ENCODE data around the gene ENG. TPM values are rescaled to one million over a fixed set of nuclear protein-coding genes. Genes with fewer than 3 reads are reported as not detected.

The ENG gene
- total and polyA plus RNA-seq, 8 donors = 9.7 to 42.4 (median 20.5) TPM

GRCh38 chr9:127786773-127787104, 67.7 kb downstream of the ENG start:
- Histone ChIP-seq H3K27me3 (no peaks in the 10 kb centered on the region), H3K4me1 (peaks cover 17 to 36% (median 25%) of the 10 kb centered on the region in 3 donors), H3K27ac (peak overlapping the region in 3 of 4 donors; percentile 83 to 93 (median 91)), H3K36me3 (peaks cover 5 to 49% (median 40%) of the 10 kb centered on the region in 3 donors), H3K9me3 (no peaks in the 10 kb centered on the region), H3K4me3 (peak overlapping the region; percentile 73 to 100 (median 98))
- intact Hi-C loops (cut with DNase I) = no loop called here
- DNase-seq (no peak), FAIRE-seq (no peak), ATAC-seq (no peak)
- TF ChIP-seq CTCF (IDR thresholded peaks at IDR 0.05) = peak in 2 of 4 donors; percentile 6 to 11
- WGBS, 2 donors = 2% methylated on average over 12 of the region's 12 CpGs

GRCh38 chr9:127785933-127786772, 68.3 kb downstream of the ENG start, which contains the start of gene CDK9:
Gene CDK9, plus strand, starts transcription at chr9:127786034. Its CDS starts 115 bp downstream, at chr9:127786149.
- no peak for TF ChIP-seq CTCF (IDR thresholded peaks at IDR 0.05)
- peaks cover 5 to 45% (median 34%) of the 10 kb centered on the region in 3 donors for H3K36me3 ChIP-seq
- peaks cover 17 to 36% (median 25%) of the 10 kb centered on the region in 3 donors for H3K4me1 ChIP-seq
- no peaks in the 10 kb centered on the region for H3K9me3 ChIP-seq
- H3K27ac ChIP-seq = peak within 1 kb of the TSS; percentile 84 to 93 (median 90)
- DNase-seq (peak; percentile 90 to 97 (median 94)), FAIRE-seq (no peak), ATAC-seq (peak; percentile 72 to 81 (median 76))
- 0 to 1% methylated on average over 65 to 75 of the region's 75 CpGs for WGBS, 2 donors
- no peaks in the 10 kb centered on the region for H3K27me3 ChIP-seq
- intact Hi-C loops (cut with DNase I) = no loop called here
- peak within 1 kb of the TSS; percentile 73 to 100 (median 98) for H3K4me3 ChIP-seq

GRCh38 chr9:127785023-127785932, 69.2 kb downstream of the ENG start:
- peak; percentile 84 to 97 (median 91) for DNase-seq
- peaks cover 5 to 36% (median 27%) of the 10 kb centered on the region in 3 donors for H3K36me3 ChIP-seq
- peak overlapping the region; percentile 73 to 100 (median 98) for H3K4me3 ChIP-seq
- peak; percentile 80 to 94 (median 94) for TF ChIP-seq CTCF (IDR thresholded peaks at IDR 0.05)
- intact Hi-C loops (cut with DNase I) = no loop called here
- H3K4me1 ChIP-seq = peaks cover 17 to 34% (median 25%) of the 10 kb centered on the region in 3 donors
- peak; percentile 68 to 77 (median 72) for ATAC-seq
- FAIRE-seq = no peak
- no peaks in the 10 kb centered on the region for H3K9me3 ChIP-seq
- WGBS, 2 donors = 0 to 1% methylated on average over 51 to 113 of the region's 123 CpGs
- H3K27ac ChIP-seq = peak overlapping the region; percentile 84 to 93 (median 90)
- H3K27me3 ChIP-seq = no peaks in the 10 kb centered on the region

GRCh38 chr9:127783111-127784008, 71.1 kb downstream of the ENG start:
- peak in 2 of 6 donors; percentile 64 to 80 for DNase-seq
- H3K4me3 ChIP-seq = no peak overlapping the region
- intact Hi-C loops (cut with DNase I) = no loop called here
- no peak for TF ChIP-seq CTCF (IDR thresholded peaks at IDR 0.05)
- H3K27ac ChIP-seq = peak overlapping the region in 2 of 4 donors; percentile 22 to 52
- no peak for ATAC-seq
- H3K9me3 ChIP-seq = no peaks in the 10 kb centered on the region
- H3K4me1 ChIP-seq = peaks cover 11 to 16% (median 16%) of the 10 kb centered on the region in 3 donors
- no peak for FAIRE-seq
- no peaks in the 10 kb centered on the region for H3K27me3 ChIP-seq
- peaks cover 0 to 17% (median 10%) of the 10 kb centered on the region in 3 donors for H3K36me3 ChIP-seq
- WGBS, 2 donors = 75 to 88% methylated on average over 20 of the region's 20 CpGs

All from pancreas (tissue), 10 donors.